Fibroblast of the aortic adventitia (primary cell): ENCODE results near the gene NEDD4L. TPM values are rescaled to one million over a fixed set of nuclear protein-coding genes. Genes with fewer than 3 reads are reported as not detected.
A peak's percentile ranks its signal among the peaks of the same experiment; 100 is the strongest.

Experiments used
- DNase-seq: peaks from one replicate; pipeline ENCODE4 v3.0.0-alpha.2; 2010; ENCODE audit warnings: low read depth
- H3K4me3 ChIP-seq: 2 replicates; pipeline ENCODE4 v1.5.1; 2011; ENCODE audit warnings: low read depth, mild to moderate bottlenecking, control low read depth, low read length, moderate library complexity
- CTCF ChIP-seq: IDR thresholded peaks from 2 replicates; pipeline ENCODE4 v1.5.1; 2011; ENCODE audit warnings: mild to moderate bottlenecking, low read length, control low read depth, inconsistent platforms; ENCODE audit not compliant: insufficient read depth
- total RNA-seq: library from RNA; depleted of rRNA; stranded (reverse); fragments of >200 nt; gene quantifications from 2 replicates; pipeline ENCODE4 v1.2.3, GENCODE V29; 2012; ENCODE audit warnings: low replicate concordance

NEDD4L gene
- total RNA-seq, 1 donor, result 22.2 TPM

GRCh38 chr18:58103339-58103985 lies 59.4 kb downstream of the NEDD4L start:
- no peak for TF ChIP-seq CTCF
- H3K4me3 ChIP-seq, result no peak overlapping the region
- peak; percentile 5 for DNase-seq

DNA sequence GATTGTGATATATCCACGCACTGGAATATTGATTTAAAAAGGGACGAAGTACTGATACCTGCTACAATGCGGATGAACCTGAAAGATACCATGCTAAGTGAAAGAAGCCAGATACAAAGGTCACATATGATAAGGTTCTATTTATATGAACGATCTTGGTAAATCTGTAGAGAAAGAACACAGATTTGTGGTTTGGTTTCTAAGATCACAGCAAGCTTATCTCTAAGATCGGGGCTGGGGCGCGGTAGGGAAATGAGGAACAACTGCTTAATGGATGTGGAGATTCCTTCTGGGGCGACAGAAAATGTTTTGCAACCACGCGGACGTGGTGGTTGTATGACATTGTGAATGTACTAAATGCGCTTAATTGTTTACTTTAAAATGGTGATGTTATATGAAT lies 60.1 kb downstream of the NEDD4L start:
- TF ChIP-seq CTCF, result no peak
- H3K4me3 ChIP-seq, result no peak overlapping the region
- DNase-seq, result no peak

GRCh38 chr18:58105206-58105887 lies 61.3 kb downstream of the NEDD4L start:
- no peak overlapping the region for H3K4me3 ChIP-seq
- TF ChIP-seq CTCF, result no peak
- DNase-seq, result peak; percentile 15

- no peak for DNase-seq
- no peak for TF ChIP-seq CTCF
- no peak overlapping the region for H3K4me3 ChIP-seq
Observed at GRCh38 chr18:58105888-58106260, 61.8 kb downstream of the NEDD4L start.

- DNase-seq, result no peak
- no peak for TF ChIP-seq CTCF
- H3K4me3 ChIP-seq, result no peak overlapping the region
Observed at GRCh38 chr18:58106289-58107070, 62.5 kb downstream of the NEDD4L start.

- H3K4me3 ChIP-seq, result no peak overlapping the region
- TF ChIP-seq CTCF, result no peak
Observed at GRCh38 chr18:58109256-58109655, 65.2 kb downstream of the NEDD4L start.

More at GRCh38 chr18:58109256-58109655, 65.2 kb downstream of the NEDD4L start:
- no peak for DNase-seq
